Vagina (tissue), 2 donors: ENCODE results near the gene ZNF180.

ENCODE experiments used
- POLR2A ChIP-seq, 2 donors: fragments of 450-650 bp; IDR thresholded peaks; one replicate each; pipeline ENCODE4 v1.6.1; 2017; ENCODE audit warnings: antibody characterized with exemption in 2 of 2, mild to moderate bottlenecking in 2 of 2, moderate library complexity in 2 of 2
- POLR2AphosphoS5 ChIP-seq, 2 donors: sonication (generic); formaldehyde crosslinking; IDR thresholded peaks; one replicate each; pipeline ENCODE4 v1.9.0; 2017; ENCODE audit warnings: antibody characterized with exemption in 2 of 2, mild to moderate bottlenecking in 2 of 2, low read depth in 1 of 2; ENCODE audit not compliant: insufficient read depth in 1 of 2
- TF ChIP-seq, protein P1 (sequence below), 3 experiments: fragments of 450-650 bp in 2 of 3; fragments of 200-600 bp in 1 of 3; sonication (generic) in 1 of 3; IDR thresholded peaks; one replicate each; pipeline ENCODE4 v1.5.1; 2017 to 2019; ENCODE audit warnings: antibody characterized with exemption in 3 of 3, mild to moderate bottlenecking in 2 of 3, moderate library complexity in 2 of 3

GRCh38 chr19:44512326-44513298 is 12.3 kb upstream of the ZNF180 start:
- TF ChIP-seq, protein P1, sequence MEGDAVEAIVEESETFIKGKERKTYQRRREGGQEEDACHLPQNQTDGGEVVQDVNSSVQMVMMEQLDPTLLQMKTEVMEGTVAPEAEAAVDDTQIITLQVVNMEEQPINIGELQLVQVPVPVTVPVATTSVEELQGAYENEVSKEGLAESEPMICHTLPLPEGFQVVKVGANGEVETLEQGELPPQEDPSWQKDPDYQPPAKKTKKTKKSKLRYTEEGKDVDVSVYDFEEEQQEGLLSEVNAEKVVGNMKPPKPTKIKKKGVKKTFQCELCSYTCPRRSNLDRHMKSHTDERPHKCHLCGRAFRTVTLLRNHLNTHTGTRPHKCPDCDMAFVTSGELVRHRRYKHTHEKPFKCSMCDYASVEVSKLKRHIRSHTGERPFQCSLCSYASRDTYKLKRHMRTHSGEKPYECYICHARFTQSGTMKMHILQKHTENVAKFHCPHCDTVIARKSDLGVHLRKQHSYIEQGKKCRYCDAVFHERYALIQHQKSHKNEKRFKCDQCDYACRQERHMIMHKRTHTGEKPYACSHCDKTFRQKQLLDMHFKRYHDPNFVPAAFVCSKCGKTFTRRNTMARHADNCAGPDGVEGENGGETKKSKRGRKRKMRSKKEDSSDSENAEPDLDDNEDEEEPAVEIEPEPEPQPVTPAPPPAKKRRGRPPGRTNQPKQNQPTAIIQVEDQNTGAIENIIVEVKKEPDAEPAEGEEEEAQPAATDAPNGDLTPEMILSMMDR (IDR thresholded peaks at IDR 0.05): no peak
- no peak for TF ChIP-seq POLR2A (IDR thresholded peaks at IDR 0.05)
- no peak for TF ChIP-seq POLR2AphosphoS5 (IDR thresholded peaks at IDR 0.05; ENCODE audit: insufficient read depth in 1 of 2, low read depth in 1 of 2)
